Measurements from ENCODE around the gene C20orf144. TPM values are rescaled to one million over a fixed set of nuclear protein-coding genes. Genes with fewer than 3 reads are reported as not detected.
A peak's percentile ranks its signal among the peaks of the same experiment; 100 is the strongest.

Gene C20orf144
- total and polyA plus RNA-seq, 9 of the 15 experiments (the other 6 are each of a cell fraction or from before 2014, with no cell fraction given) = 0.04 to 0.23 (median 0.11) TPM; not detected in 2

DNA sequence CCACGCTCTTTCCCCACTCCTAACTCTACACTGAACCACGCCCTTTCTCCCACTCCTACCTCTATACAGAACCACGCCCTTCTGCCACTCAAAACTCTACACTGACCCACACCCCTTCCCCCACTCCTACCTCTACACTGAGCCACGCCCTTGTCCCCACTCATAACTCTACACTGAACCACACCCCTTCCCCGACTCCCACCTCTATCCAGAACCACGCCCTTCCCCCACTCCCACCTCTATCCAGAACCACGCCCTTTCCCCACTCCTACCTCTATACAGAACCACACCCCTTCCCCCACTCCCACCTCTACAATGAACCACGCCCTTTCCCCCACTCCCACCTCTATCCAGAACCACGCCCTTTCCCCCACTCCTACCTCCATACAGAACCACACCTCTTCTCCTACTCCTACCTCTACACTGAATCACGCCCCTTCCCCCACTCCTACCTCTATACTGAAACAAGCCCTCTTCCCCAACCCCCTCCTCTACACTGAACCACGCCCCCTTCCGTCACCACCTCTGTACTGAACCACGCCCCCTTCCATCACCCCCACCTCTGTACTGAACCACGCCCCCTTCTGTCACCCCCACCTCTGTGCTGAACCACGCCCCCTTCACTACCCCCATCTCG is 47.9 kb downstream of the C20orf144 start (continued):
- TF ChIP-seq RBM14 (IDR thresholded peaks at IDR 0.05; ENCODE audit: borderline replicate concordance, insufficient read depth, low read depth, low read length) (no peak), ZBTB7A (IDR thresholded peaks at IDR 0.05; ENCODE audit: borderline replicate concordance, control insufficient read depth, low read depth, low read length) (peak; percentile 64; the same call in 1 of the 2 replicates), ZNF583 (CRISPR knock-in tag; IDR thresholded peaks at IDR 0.05) (no peak), TGIF2 (CRISPR knock-in tag; IDR thresholded peaks at IDR 0.05) (no peak), ELF2 (CRISPR knock-in tag; IDR thresholded peaks at IDR 0.05) (no peak), ZNF639 (CRISPR knock-in tag; conservative IDR thresholded peaks at IDR 0.05 in 1 of 2, IDR thresholded peaks at IDR 0.05 in 1 of 2) (no peak), MTA2 (IDR thresholded peaks at IDR 0.05; ENCODE audit: low read depth) (peak; percentile 63), RBM39 (optimal IDR thresholded peaks at IDR 0.05; ENCODE audit: low read depth, low read length) (no peak), ZNF263 (CRISPR knock-in tag; IDR thresholded peaks at IDR 0.05; ENCODE audit: borderline replicate concordance) (no peak)

Data from K562 (cell line).